K562 (cell line): ENCODE data around the gene CUL9. TPM values are rescaled to one million over a fixed set of nuclear protein-coding genes. Genes with fewer than 3 reads are reported as not detected.

Source experiments
- AFF4 ChIP-seq: sonication (generic); formaldehyde crosslinking; IDR thresholded peaks from 2 replicates; pipeline ENCODE4 v1.8.0; 2023; ENCODE audit warnings: mild to moderate bottlenecking, missing genetic modification reagents
- BACH1 ChIP-seq: fragments of 200-800 bp; sonication (Bioruptor generic); IDR thresholded peaks from 2 replicates; pipeline ENCODE4 v1.6.1; 2016; ENCODE audit warnings: missing genetic modification characterization, missing compliant biosample characterization
- BRCA1 ChIP-seq, 2 experiments: fragments of 450-650 bp in 1 of 2; sonication (generic) in 1 of 2; formaldehyde crosslinking in 1 of 2; IDR thresholded peaks; 2 replicates each; pipeline versions ENCODE4 v1.5.0 to v1.6.1; 2017 to 2020; ENCODE audit warnings: mild to moderate bottlenecking in 1 of 2, missing genetic modification reagents in 1 of 2
- CBFB ChIP-seq: sonication (generic); formaldehyde crosslinking; IDR thresholded peaks from 2 replicates; pipeline ENCODE4 v1.4.0; 2020; ENCODE audit warnings: mild to moderate bottlenecking, missing genetic modification reagents
- ETS2 ChIP-seq: IDR thresholded peaks from 2 replicates; pipeline ENCODE4 v1.6.1; 2016; ENCODE audit warnings: borderline replicate concordance, missing genetic modification characterization, mild to moderate bottlenecking, moderate library complexity, missing compliant biosample characterization; ENCODE audit not compliant: poor library complexity, severe bottlenecking
- HCFC1 ChIP-seq: IDR thresholded peaks from 2 replicates; pipeline ENCODE4 v1.6.1; 2012; ENCODE audit warnings: low read depth, low read length, improper control_type of control experiment
- MECOM ChIP-seq: fragments of 250-450 bp; sonication (Bioruptor Pico); IDR thresholded peaks from 2 replicates; pipeline ENCODE4 v1.8.0; 2022; ENCODE audit warnings: inconsistent platforms
- PTTG1 ChIP-seq: fragments of 450-650 bp; IDR thresholded peaks from 2 replicates; pipeline ENCODE4 v1.6.1; 2016; ENCODE audit warnings: low read depth, mild to moderate bottlenecking, missing genetic modification characterization, missing compliant biosample characterization
- SIN3A ChIP-seq, 2 experiments: fragments of 150-350 bp in 1 of 2; IDR thresholded peaks; 2 replicates each; pipeline ENCODE4 v1.6.1; 2011 to 2016; ENCODE audit warnings: borderline replicate concordance in 2 of 2, low read depth in 2 of 2, low read length in 2 of 2, mild to moderate bottlenecking in 2 of 2, moderate library complexity in 2 of 2; ENCODE audit not compliant: control insufficient read depth in 1 of 2
- TBP ChIP-seq: optimal IDR thresholded peaks from 2 replicates; pipeline ENCODE3; 2011; ENCODE audit warnings: low read depth, low read length, improper control_type of control experiment
- ZBTB12 ChIP-seq: fragments of 250-450 bp; sonication (Bioruptor Pico); IDR thresholded peaks from 2 replicates; pipeline ENCODE4 v1.4.0; 2020
- ZBTB49 ChIP-seq: sonication (generic); formaldehyde crosslinking; IDR thresholded peaks from 2 replicates; pipeline ENCODE4 v1.8.0; 2022; ENCODE audit warnings: missing genetic modification reagents, mild to moderate bottlenecking, borderline replicate concordance
- ZNF316 ChIP-seq: fragments of 450-650 bp; IDR thresholded peaks from 2 replicates; pipeline ENCODE4 v1.6.1; 2016
- ZNF586 ChIP-seq: fragments of 450-650 bp; formaldehyde crosslinking; conservative IDR thresholded peaks from 2 replicates; pipeline ENCODE4 v1.4.0; 2020; ENCODE audit warnings: mild to moderate bottlenecking, moderate library complexity
- polyA plus RNA-seq, 8 experiments: library from polyadenylated mRNA; depleted of rRNA in 4 of 8; stranded (reverse) in 5 of 8; unstranded in 3 of 8; fragments of >200 nt; fragmentation: Nextera tagmentation in 2 of 8; fragmentation: Illumina TruSeq in 1 of 8; extraction: Ambion mirVana in 2 of 8; extraction: Trizol in 1 of 8; gene quantifications; 2 replicates each; pipeline versions ENCODE4 v1.2.1 to v1.2.3, GENCODE V29; 2011 to 2014; ENCODE audit warnings: inconsistent platforms in 1 of 8, missing spikeins in 1 of 8
- total RNA-seq, 7 experiments: library from RNA; depleted of rRNA in 6 of 7; stranded (reverse); fragments of >200 nt in 6 of 7; fragmentation: Illumina TruSeq in 2 of 7; extraction: Trizol in 2 of 7; gene quantifications; 2 replicates each; pipeline versions ENCODE4 v1.2.1 to v1.2.3, GENCODE V29; 2011 to 2021; ENCODE audit warnings: low replicate concordance in 1 of 7
- TF ChIP-seq, protein P1 (sequence below), 2 experiments: fragments of 450-650 bp; conservative IDR thresholded peaks; 2 replicates each; pipeline ENCODE4 v1.6.1; 2017; ENCODE audit warnings: mild to moderate bottlenecking in 2 of 2, moderate library complexity in 2 of 2
- TF ChIP-seq, protein P2 (sequence below): fragments of 450-650 bp; conservative IDR thresholded peaks from 2 replicates; pipeline ENCODE4 v1.6.1; 2016; ENCODE audit warnings: missing genetic modification characterization, low read depth, mild to moderate bottlenecking, missing compliant biosample characterization, moderate library complexity

Gene CUL9
- total and polyA plus RNA-seq, 9 of the 15 experiments (the other 6 are each of a cell fraction or from before 2014, with no cell fraction given): 0.50 to 20.7 (median 6.6) TPM

DNA sequence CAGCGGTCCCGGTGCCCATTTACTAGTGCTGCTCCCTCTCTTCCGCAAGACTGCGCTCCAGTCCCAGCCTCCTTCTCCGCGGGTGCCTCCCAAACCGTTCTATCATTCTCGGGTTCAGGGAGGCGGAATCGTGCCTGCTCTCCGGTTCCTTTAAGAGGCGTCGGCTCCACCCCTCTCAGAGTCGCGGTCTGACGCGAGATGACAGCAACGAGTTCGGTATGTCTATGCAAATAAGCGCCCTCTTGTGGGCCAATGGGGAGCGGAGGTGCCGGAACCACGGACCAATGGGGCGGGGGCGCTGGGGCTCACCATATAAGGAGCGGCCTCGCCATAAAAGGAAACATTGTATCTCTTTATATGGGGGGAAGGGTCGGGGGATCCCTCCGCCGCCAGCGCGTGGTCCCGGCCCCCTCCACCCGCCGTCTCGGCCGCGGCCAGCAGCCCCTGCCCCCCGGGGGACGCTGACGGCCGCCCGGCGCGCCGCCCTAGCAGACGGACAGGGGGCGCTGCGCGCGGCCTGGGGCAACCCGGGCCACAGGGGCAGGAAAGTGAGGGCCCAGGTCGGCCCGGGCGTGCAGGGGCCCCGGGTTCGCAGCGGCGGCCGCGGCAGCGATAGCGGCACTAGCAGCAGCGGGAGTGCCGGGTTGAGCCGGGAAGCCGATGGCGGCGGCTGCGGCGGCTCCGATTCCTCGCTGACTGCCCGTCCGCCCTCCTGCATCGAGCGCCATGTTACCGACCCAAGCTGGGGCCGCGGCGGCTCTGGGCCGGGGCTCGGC lies 10.9 kb upstream of the CUL9 start, which contains the start of gene SRF (continued):
- TF ChIP-seq TBP (peak; percentile 93), ZBTB49 (CRISPR knock-in tag) (no peak), SIN3A (IDR thresholded peaks at IDR 0.05; ENCODE audit: borderline replicate concordance in 2 of 2, control insufficient read depth in 1 of 2, low read depth in 2 of 2, low read length in 2 of 2) (peak; percentile 44 to 88; a peak in 3 of 4 replicates), AFF4 (CRISPR knock-in tag) (peak; percentile 92; the same call in 1 of the 2 replicates), BACH1 (tag) (no peak), BRCA1 (IDR thresholded peaks at IDR 0.05) (no peak), BRCA1 (CRISPR knock-in tag; IDR thresholded peaks at IDR 0.05) (no peak), ETS2 (tag) (no peak), ZNF586 (CRISPR knock-in tag) (no peak), MECOM (CRISPR knock-in tag) (no peak), ZNF316 (no peak), ZBTB12 (CRISPR knock-in tag) (no peak; the same call in 1 of the 2 replicates), CBFB (CRISPR knock-in tag) (no peak), HCFC1 (peak; percentile 62), PTTG1 (tag) (no peak)
- TF ChIP-seq, protein P1, sequence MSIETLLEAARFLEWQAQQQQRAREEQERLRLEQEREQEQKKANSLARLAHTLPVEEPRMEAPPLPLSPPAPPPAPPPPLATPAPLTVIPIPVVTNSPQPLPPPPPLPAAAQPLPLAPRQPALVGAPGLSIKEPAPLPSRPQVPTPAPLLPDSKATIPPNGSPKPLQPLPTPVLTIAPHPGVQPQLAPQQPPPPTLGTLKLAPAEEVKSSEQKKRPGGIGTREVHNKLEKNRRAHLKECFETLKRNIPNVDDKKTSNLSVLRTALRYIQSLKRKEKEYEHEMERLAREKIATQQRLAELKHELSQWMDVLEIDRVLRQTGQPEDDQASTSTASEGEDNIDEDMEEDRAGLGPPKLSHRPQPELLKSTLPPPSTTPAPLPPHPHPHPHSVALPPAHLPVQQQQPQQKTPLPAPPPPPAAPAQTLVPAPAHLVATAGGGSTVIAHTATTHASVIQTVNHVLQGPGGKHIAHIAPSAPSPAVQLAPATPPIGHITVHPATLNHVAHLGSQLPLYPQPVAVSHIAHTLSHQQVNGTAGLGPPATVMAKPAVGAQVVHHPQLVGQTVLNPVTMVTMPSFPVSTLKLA (conservative IDR thresholded peaks at IDR 0.05): peak; percentile 66 to 83
- TF ChIP-seq, protein P2, sequence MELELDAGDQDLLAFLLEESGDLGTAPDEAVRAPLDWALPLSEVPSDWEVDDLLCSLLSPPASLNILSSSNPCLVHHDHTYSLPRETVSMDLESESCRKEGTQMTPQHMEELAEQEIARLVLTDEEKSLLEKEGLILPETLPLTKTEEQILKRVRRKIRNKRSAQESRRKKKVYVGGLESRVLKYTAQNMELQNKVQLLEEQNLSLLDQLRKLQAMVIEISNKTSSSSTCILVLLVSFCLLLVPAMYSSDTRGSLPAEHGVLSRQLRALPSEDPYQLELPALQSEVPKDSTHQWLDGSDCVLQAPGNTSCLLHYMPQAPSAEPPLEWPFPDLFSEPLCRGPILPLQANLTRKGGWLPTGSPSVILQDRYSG: no peak
